Fibroblast of lung (primary cell): Measurements from ENCODE around the gene SGPP2. TPM values are rescaled to one million over a fixed set of nuclear protein-coding genes. Genes with fewer than 3 reads are reported as not detected.
A peak's percentile ranks its signal among the peaks of the same experiment; 100 is the strongest.

ENCODE experiments used
- DNase-seq, 2 donors: peaks; one replicate each; pipeline versions ENCODE4 v3.0.0 to v3.0.0-alpha.2; 2010; ENCODE audit warnings: low read depth in 2 of 2
- H2AFZ ChIP-seq: 2 replicates; pipeline ENCODE4 v1.5.1; 2012; ENCODE audit warnings: low read length, control low read depth, inconsistent platforms
- H3K27ac ChIP-seq: 2 replicates; pipeline ENCODE4 v1.5.1; 2011; ENCODE audit warnings: low read length, control low read depth; ENCODE audit not compliant: insufficient read depth
- H3K27me3 ChIP-seq: 2 replicates; pipeline ENCODE4 v1.5.1; 2011; ENCODE audit warnings: mild to moderate bottlenecking, low read length; ENCODE audit not compliant: control insufficient read depth, insufficient read depth
- H3K36me3 ChIP-seq: 2 replicates; pipeline ENCODE4 v1.5.1; 2011; ENCODE audit warnings: low read length; ENCODE audit not compliant: control insufficient read depth, insufficient read depth
- H3K4me1 ChIP-seq: 2 replicates; pipeline ENCODE4 v1.5.1; 2011; ENCODE audit warnings: low read length; ENCODE audit not compliant: control insufficient read depth, insufficient read depth; ENCODE audit errors: extremely low read depth
- H3K4me2 ChIP-seq: 2 replicates; pipeline ENCODE4 v1.5.1; 2011; ENCODE audit warnings: low read length, control low read depth; ENCODE audit not compliant: insufficient read depth; ENCODE audit errors: extremely low read depth
- H3K4me3 ChIP-seq, 4 experiments: fragments of 200-600 bp in 1 of 4; sonication (generic) in 1 of 4; replicated peaks in 1 of 4; 2 replicates each; pipeline ENCODE4 v1.5.1; 2011 to 2016; ENCODE audit warnings: low read length in 4 of 4, low read depth in 3 of 4, mild to moderate bottlenecking in 3 of 4, control low read depth in 2 of 4, inconsistent platforms in 1 of 4, mixed read lengths in 1 of 4; ENCODE audit not compliant: insufficient read depth in 1 of 4; ENCODE audit errors: control extremely low read depth in 1 of 4
- H3K79me2 ChIP-seq: 2 replicates; pipeline ENCODE4 v1.5.1; 2012; ENCODE audit warnings: mild to moderate bottlenecking, low read length, inconsistent platforms; ENCODE audit not compliant: control insufficient read depth, insufficient read depth
- H3K9ac ChIP-seq: 2 replicates; pipeline ENCODE4 v1.5.1; 2011; ENCODE audit warnings: mild to moderate bottlenecking, low read length, control low read depth; ENCODE audit not compliant: insufficient read depth
- H3K9me3 ChIP-seq: 2 replicates; pipeline ENCODE4 v1.5.1; 2012; ENCODE audit warnings: low read depth, low read length; ENCODE audit not compliant: control insufficient read depth, insufficient read depth
- H4K20me1 ChIP-seq: 2 replicates; pipeline ENCODE4 v1.5.1; 2011; ENCODE audit warnings: low read length; ENCODE audit not compliant: control insufficient read depth, insufficient read depth; ENCODE audit errors: extremely low read depth
- EZH2 ChIP-seq: IDR thresholded peaks from 2 replicates; pipeline ENCODE4 v1.5.1; 2012; ENCODE audit warnings: low read length, control low read depth, mild to moderate bottlenecking; ENCODE audit errors: missing control alignments
- polyA plus RNA-seq, 2 donors: library from polyadenylated mRNA; depleted of rRNA in 1 of 2; stranded (reverse) in 1 of 2; unstranded in 1 of 2; fragments of >200 nt; gene quantifications; 2 replicates each; pipeline ENCODE4 v1.2.1, GENCODE V29; 2011 to 2012; ENCODE audit warnings: missing spikeins in 1 of 2
- total RNA-seq: library from RNA; depleted of rRNA; stranded (reverse); fragments of >200 nt; gene quantifications from 2 replicates; pipeline ENCODE4 v1.2.1, GENCODE V29; 2014
- TF ChIP-seq, protein P1 (sequence below), 2 donors: IDR thresholded peaks in 1 of 2; conservative IDR thresholded peaks in 1 of 2; 1 replicate in 1 of 2; 2 replicates in 1 of 2; pipeline ENCODE4 v1.5.1; 2011 to 2012; ENCODE audit warnings: low read length in 2 of 2, control low read depth in 1 of 2, inconsistent platforms in 1 of 2, low read depth in 1 of 2, mild to moderate bottlenecking in 1 of 2

SGPP2 gene
- total and polyA plus RNA-seq, 2 donors (not counting 1 experiment from before 2014, with no cell fraction given), result not detected

DNA sequence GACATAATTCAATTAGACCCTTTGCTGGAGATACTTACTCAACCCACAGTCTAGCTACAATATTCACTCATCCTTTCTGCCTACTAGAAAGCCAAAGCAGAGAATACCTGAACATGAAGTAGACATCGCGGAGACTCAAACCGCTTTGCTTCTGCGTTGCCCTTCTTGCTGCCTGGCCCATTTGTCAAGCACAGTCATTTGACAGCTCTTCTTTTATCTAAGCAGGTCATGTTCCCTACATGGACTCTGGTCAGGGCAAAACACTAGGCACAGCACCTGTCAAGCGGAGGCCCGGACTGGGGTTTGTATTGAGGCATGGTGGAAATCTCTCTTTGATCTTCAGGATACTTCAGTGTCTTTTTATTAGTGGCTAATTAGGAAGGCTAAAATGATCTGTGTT is 141.9 kb downstream of the SGPP2 start:
- no peaks in the 10 kb centered on the region for H3K36me3 ChIP-seq
- H3K9ac ChIP-seq, result no peak overlapping the region
- H2AFZ ChIP-seq, result no peak overlapping the region
- H3K79me2 ChIP-seq, result no peaks in the 10 kb centered on the region
- no peaks in the 10 kb centered on the region for H4K20me1 ChIP-seq
- no peak overlapping the region for H3K4me2 ChIP-seq
- no peaks in the 10 kb centered on the region for H3K27me3 ChIP-seq
- peaks cover 3% of the 10 kb centered on the region for H3K4me1 ChIP-seq
- H3K4me3 ChIP-seq, result no peak overlapping the region
- DNase-seq, result no peak
- TF ChIP-seq, protein P1, sequence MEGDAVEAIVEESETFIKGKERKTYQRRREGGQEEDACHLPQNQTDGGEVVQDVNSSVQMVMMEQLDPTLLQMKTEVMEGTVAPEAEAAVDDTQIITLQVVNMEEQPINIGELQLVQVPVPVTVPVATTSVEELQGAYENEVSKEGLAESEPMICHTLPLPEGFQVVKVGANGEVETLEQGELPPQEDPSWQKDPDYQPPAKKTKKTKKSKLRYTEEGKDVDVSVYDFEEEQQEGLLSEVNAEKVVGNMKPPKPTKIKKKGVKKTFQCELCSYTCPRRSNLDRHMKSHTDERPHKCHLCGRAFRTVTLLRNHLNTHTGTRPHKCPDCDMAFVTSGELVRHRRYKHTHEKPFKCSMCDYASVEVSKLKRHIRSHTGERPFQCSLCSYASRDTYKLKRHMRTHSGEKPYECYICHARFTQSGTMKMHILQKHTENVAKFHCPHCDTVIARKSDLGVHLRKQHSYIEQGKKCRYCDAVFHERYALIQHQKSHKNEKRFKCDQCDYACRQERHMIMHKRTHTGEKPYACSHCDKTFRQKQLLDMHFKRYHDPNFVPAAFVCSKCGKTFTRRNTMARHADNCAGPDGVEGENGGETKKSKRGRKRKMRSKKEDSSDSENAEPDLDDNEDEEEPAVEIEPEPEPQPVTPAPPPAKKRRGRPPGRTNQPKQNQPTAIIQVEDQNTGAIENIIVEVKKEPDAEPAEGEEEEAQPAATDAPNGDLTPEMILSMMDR (conservative IDR thresholded peaks at IDR 0.05 in 1 of 2, IDR thresholded peaks at IDR 0.05 in 1 of 2; ENCODE audit: low read depth in 1 of 2, low read length in 2 of 2), result no peak
- TF ChIP-seq EZH2, result no peak
- no peaks in the 10 kb centered on the region for H3K9me3 ChIP-seq
- no peak overlapping the region for H3K27ac ChIP-seq

DNA sequence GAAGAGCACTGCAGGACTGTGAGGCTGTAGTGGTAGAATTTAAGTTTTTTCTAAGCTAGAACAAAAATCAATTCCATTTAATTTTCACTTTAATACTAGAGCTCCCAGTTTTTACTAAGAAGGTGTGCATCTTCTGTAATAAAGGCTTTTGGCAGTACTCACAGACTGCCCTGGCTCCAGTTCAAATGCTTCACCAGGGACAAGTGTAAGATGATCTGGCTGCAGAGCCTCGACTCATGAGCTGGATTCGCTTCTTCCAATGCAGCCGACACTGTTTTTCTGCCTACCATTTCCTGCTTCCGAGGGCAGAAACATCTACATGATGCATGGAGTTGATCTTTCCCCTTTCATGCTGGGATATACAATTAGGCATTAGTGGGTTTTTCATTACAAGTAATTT is 144.5 kb downstream of the SGPP2 start:
- Histone ChIP-seq H3K9me3 (no peaks in the 10 kb centered on the region), H3K4me3 (no peak overlapping the region), H3K27me3 (no peaks in the 10 kb centered on the region), H3K79me2 (no peaks in the 10 kb centered on the region), H3K9ac (no peak overlapping the region), H3K27ac (no peak overlapping the region), H4K20me1 (no peaks in the 10 kb centered on the region), H3K36me3 (no peaks in the 10 kb centered on the region), H3K4me2 (peak overlapping the region; percentile 8), H2AFZ (no peak overlapping the region), H3K4me1 (peaks cover 6% of the 10 kb centered on the region)
- TF ChIP-seq, protein P1 (conservative IDR thresholded peaks at IDR 0.05 in 1 of 2, IDR thresholded peaks at IDR 0.05 in 1 of 2; ENCODE audit: low read depth in 1 of 2, low read length in 2 of 2), result no peak
- no peak for TF ChIP-seq EZH2
- DNase-seq, result peak; percentile 80 to 81

DNA sequence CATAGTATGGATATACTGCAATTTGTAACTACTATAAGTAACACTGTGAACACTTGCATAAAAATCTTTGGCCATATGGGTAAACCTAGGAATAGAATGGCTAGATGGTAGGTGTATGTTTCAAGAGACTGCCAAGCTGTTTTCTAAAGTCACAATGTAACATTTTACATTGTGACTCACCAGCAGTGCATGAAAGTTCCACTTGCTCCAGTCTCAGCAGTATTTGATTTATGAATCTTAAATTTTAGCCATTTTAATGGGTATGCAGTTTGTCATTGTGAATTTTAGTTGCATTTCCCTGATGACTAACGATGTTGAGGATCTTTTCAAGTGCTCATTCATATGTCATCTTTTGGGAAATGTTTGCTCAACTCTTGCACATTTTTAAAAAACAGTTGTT is 145.5 kb downstream of the SGPP2 start:
- no peaks in the 10 kb centered on the region for H3K27me3 ChIP-seq
- H3K27ac ChIP-seq, result no peak overlapping the region
- no peak overlapping the region for H3K9ac ChIP-seq
- TF ChIP-seq, protein P1 (conservative IDR thresholded peaks at IDR 0.05 in 1 of 2, IDR thresholded peaks at IDR 0.05 in 1 of 2; ENCODE audit: low read depth in 1 of 2, low read length in 2 of 2), result no peak
- TF ChIP-seq EZH2, result no peak
- no peak overlapping the region for H3K4me3 ChIP-seq
- DNase-seq, result peak; percentile 42 to 43
- no peaks in the 10 kb centered on the region for H4K20me1 ChIP-seq
- H3K4me1 ChIP-seq, result peaks cover 6% of the 10 kb centered on the region
- H3K36me3 ChIP-seq, result no peaks in the 10 kb centered on the region
- H3K9me3 ChIP-seq, result no peaks in the 10 kb centered on the region
- no peak overlapping the region for H3K4me2 ChIP-seq
- no peaks in the 10 kb centered on the region for H3K79me2 ChIP-seq
- no peak overlapping the region for H2AFZ ChIP-seq
